DOHH2 (cell line): ENCODE data around the gene ABLIM1.

Source experiments
- EZH2phosphoT487 ChIP-seq: fragments of 200-600 bp; sonication (generic); IDR thresholded peaks from 2 replicates; pipeline ENCODE4 v1.6.1; 2017; ENCODE audit warnings: borderline replicate concordance, mild to moderate bottlenecking, antibody characterized with exemption, low read length, moderate library complexity, mixed read lengths
- TF ChIP-seq, protein P1 (sequence below): fragments of 200-600 bp; sonication (generic); IDR thresholded peaks from one replicate; pipeline ENCODE4 v1.5.1; 2014; ENCODE audit warnings: antibody characterized with exemption, mild to moderate bottlenecking, low read depth, low read length; ENCODE audit not compliant: poor library complexity, severe bottlenecking

DNA sequence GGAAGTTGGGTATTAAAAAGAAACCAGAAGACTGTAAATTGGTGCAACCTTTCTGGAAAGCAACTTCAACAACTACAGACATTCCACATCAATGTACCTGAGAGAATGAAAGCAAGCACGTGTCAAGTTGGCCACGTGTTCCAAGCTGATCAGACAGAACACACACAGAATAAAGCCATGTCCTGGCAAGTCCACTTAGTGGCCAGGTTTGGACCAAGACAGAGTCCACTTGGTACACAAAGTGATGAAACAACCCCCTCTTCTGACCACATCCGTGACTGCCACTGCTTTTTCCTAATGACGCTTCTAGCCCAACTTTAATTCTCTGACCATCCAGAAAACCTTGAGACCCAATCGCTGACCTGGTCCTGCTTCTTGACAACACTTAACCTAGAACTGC, 109.4 kb downstream of the ABLIM1 start:
- TF ChIP-seq, protein P1, sequence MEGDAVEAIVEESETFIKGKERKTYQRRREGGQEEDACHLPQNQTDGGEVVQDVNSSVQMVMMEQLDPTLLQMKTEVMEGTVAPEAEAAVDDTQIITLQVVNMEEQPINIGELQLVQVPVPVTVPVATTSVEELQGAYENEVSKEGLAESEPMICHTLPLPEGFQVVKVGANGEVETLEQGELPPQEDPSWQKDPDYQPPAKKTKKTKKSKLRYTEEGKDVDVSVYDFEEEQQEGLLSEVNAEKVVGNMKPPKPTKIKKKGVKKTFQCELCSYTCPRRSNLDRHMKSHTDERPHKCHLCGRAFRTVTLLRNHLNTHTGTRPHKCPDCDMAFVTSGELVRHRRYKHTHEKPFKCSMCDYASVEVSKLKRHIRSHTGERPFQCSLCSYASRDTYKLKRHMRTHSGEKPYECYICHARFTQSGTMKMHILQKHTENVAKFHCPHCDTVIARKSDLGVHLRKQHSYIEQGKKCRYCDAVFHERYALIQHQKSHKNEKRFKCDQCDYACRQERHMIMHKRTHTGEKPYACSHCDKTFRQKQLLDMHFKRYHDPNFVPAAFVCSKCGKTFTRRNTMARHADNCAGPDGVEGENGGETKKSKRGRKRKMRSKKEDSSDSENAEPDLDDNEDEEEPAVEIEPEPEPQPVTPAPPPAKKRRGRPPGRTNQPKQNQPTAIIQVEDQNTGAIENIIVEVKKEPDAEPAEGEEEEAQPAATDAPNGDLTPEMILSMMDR: peak; percentile 28
- no peak for TF ChIP-seq EZH2phosphoT487
